Measurements from ENCODE around the gene UMPS. TPM values are rescaled to one million over a fixed set of nuclear protein-coding genes. Genes with fewer than 3 reads are reported as not detected.
A peak's percentile ranks its signal among the peaks of the same experiment; 100 is the strongest.
"Not testable (repeated sequence)": the region's sequence is repeated elsewhere in the genome, so short reads cannot be mapped to it uniquely, and the experiment has no call there.

The UMPS gene
- total RNA-seq, 1 donor: 28.6 TPM

DNA sequence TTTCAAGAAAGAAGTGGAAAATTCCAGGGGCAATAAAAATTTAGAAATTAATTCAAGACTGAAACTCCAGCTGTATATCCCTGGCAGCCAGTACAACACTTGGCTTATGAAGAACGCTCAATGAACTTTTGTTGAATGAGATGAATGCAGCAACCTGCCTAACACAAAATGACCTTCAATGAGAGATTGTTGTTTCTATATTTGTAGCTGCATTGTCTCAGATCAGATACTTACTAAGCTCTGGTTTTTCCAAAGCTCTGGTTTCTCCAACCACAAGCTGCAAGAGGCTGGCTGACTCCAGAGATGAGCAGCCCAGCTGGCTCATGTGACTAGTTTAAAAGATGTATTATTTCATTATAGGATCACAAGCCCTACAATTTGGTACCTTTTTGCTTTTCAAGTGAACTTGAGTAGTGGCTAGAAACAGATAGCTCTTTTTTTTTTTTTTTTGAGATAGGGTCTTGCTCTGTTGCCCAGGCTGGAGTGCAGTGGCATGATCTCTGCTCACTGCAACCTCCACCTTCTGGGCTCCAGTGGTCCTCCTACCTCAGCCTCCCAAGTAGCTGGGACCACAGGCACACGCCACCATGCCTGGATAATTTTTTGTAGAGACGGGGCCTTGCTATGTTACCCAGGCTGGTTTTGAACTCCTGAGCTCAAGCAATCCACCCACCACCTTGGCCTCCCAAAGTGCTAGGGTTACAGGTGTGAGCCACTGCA is 57.4 kb downstream of the UMPS start:
- no peak for TF ChIP-seq CTCF (IDR thresholded peaks at IDR 0.05; ENCODE audit: insufficient read depth, low read length)
- H3K4me3 ChIP-seq (ENCODE audit: low read depth, low read length): no peak overlapping the region
- DNase-seq (ENCODE audit: low read depth): peak; percentile 72

- H3K4me3 ChIP-seq (ENCODE audit: low read depth, low read length): no peak overlapping the region
- no peak for TF ChIP-seq CTCF (IDR thresholded peaks at IDR 0.05; ENCODE audit: insufficient read depth, low read length)
- DNase-seq (ENCODE audit: low read depth): no peak
Observed at GRCh38 chr3:124788254-124788745, 58.0 kb downstream of the UMPS start.

GRCh38 chr3:124789103-124789502 is 58.9 kb downstream of the UMPS start:
- H3K4me3 ChIP-seq (ENCODE audit: low read depth, low read length); DNase-seq (ENCODE audit: low read depth): not testable (repeated sequence)

DNA sequence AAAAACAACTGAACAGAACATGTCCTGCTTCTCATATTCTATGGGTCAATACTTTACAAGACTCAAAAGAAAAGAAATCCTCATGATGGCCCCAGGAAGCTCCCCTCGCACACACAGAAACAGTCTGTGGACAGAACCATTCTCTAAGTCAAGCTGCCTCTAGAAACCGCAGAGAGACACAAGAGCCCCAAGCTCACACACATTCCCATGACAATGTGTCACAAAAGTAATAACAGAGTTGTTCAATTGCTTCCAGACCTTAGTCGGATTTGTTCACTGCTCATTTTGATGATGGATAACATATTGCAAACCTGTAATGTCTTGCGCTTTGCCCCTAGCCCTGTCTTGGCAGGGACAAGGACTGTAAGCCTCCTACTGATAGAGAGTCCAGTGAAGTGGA is 60.9 kb downstream of the UMPS start:
- no peak for TF ChIP-seq CTCF (IDR thresholded peaks at IDR 0.05; ENCODE audit: insufficient read depth, low read length)
- no peak overlapping the region for H3K4me3 ChIP-seq (ENCODE audit: low read depth, low read length)
- DNase-seq (ENCODE audit: low read depth): peak; percentile 59

- TF ChIP-seq CTCF (IDR thresholded peaks at IDR 0.05; ENCODE audit: insufficient read depth, low read length): no peak
- H3K4me3 ChIP-seq (ENCODE audit: low read depth, low read length): peak overlapping the region; percentile 29
- DNase-seq (ENCODE audit: low read depth): peak; percentile 97
Observed at GRCh38 chr3:124791639-124792151, 61.4 kb downstream of the UMPS start.

DNA sequence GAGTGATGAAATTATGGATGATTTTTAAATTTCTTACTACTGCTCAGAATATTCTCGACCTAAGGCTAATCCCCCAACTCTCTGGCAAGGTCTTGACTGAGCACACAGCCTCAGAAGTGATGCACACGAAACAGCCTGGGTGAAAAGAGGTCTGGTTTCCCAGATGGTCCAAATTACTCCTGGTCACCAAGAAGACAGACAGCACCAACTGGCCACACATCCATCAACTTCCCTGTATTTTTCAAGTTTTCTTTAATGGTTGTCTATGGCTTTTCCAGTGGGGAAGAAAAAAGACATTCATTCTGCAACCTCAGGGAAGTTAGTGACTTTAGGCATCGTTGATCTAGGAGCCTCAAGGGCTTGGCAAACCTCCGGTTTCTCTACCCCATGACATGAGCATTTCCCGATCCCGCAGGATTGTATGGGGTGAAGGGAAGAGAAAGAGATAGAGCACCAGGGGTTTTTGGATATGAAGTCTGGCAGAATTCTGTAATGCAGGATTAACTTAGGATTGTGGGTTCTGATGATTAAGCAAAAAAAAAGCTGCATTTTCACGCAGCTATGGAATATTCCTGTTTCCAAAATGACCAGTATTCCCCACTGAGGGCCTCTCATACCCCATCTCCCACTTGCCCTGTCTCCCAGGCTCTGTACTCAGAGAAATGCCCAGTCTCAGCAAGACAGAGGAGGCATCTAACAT is 62.2 kb downstream of the UMPS start:
- no peak overlapping the region for H3K4me3 ChIP-seq (ENCODE audit: low read depth, low read length)
- DNase-seq (ENCODE audit: low read depth): no peak
- no peak for TF ChIP-seq CTCF (IDR thresholded peaks at IDR 0.05; ENCODE audit: insufficient read depth, low read length)

GRCh38 chr3:124793054-124793739 is 62.9 kb downstream of the UMPS start:
- TF ChIP-seq CTCF (IDR thresholded peaks at IDR 0.05; ENCODE audit: insufficient read depth, low read length): no peak
- no peak overlapping the region for H3K4me3 ChIP-seq (ENCODE audit: low read depth, low read length)
- peak; percentile 29 for DNase-seq (ENCODE audit: low read depth)

Data from fibroblast of the aortic adventitia (primary cell).